ENCODE results near the gene CYTH1.

CYTH1 gene

GRCh38 chr17:78669975-78670518 is 112.0 kb downstream of the CYTH1 start:
- no peak for TF ChIP-seq CTCF (IDR thresholded peaks at IDR 0.05; ENCODE audit: insufficient read depth, low read depth, low read length, missing control alignments)
- H3K4me3 ChIP-seq (ENCODE audit: low read length): no peak overlapping the region
- peak; percentile 30 for DNase-seq (ENCODE audit: low read depth)

- no peak overlapping the region for H3K4me3 ChIP-seq (ENCODE audit: low read length)
- DNase-seq (ENCODE audit: low read depth): no peak
- no peak for TF ChIP-seq CTCF (IDR thresholded peaks at IDR 0.05; ENCODE audit: insufficient read depth, low read depth, low read length, missing control alignments)
Measured at GRCh38 chr17:78669256-78669974, 112.7 kb downstream of the CYTH1 start.

GRCh38 chr17:78668847-78669246 is 113.2 kb downstream of the CYTH1 start:
- DNase-seq (ENCODE audit: low read depth): no peak
- H3K4me3 ChIP-seq (ENCODE audit: low read length): no peak overlapping the region
- no peak for TF ChIP-seq CTCF (IDR thresholded peaks at IDR 0.05; ENCODE audit: insufficient read depth, low read depth, low read length, missing control alignments)

- H3K4me3 ChIP-seq (ENCODE audit: low read length): no peak overlapping the region
- no peak for TF ChIP-seq CTCF (IDR thresholded peaks at IDR 0.05; ENCODE audit: insufficient read depth, low read depth, low read length, missing control alignments)
- no peak for DNase-seq (ENCODE audit: low read depth)
Measured at GRCh38 chr17:78667741-78668640, 114.1 kb downstream of the CYTH1 start.

- TF ChIP-seq CTCF (IDR thresholded peaks at IDR 0.05; ENCODE audit: insufficient read depth, low read depth, low read length, missing control alignments): no peak
- H3K4me3 ChIP-seq (ENCODE audit: low read length): no peak overlapping the region
- DNase-seq (ENCODE audit: low read depth): no peak
Measured at GRCh38 chr17:78667091-78667490, 115.0 kb downstream of the CYTH1 start.

GRCh38 chr17:78665952-78666920 is 115.8 kb downstream of the CYTH1 start:
- TF ChIP-seq CTCF (IDR thresholded peaks at IDR 0.05; ENCODE audit: insufficient read depth, low read depth, low read length, missing control alignments): no peak
- peak; percentile 39 for DNase-seq (ENCODE audit: low read depth)

More at GRCh38 chr17:78665952-78666920, 115.8 kb downstream of the CYTH1 start:
- H3K4me3 ChIP-seq (ENCODE audit: low read length): no peak overlapping the region

All from epithelial cell of esophagus (primary cell).